ENCODE measurements around the gene MTNR1B.

DNA sequence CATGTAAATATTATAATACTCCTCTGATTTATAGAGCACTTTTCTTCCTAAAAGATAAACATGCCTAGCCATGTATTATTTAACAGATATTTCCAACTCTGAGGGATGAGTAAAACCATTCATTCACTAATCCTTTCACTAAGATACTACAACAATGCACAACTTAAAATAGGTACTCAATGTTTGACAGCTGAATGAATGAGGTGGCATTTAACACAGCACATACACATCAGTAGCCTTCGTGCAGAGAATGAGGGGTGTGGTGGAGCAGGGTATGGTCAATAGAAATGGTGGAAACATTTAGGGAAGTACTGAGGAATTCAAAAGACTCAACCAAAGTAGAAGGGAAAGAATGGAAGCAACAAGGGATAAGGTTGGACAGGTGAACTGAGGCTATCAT is 46.7 kb upstream of the MTNR1B start:
- TF ChIP-seq EP300 (IDR thresholded peaks at IDR 0.05; ENCODE audit: borderline replicate concordance in 1 of 2, control insufficient read depth in 1 of 2, low read depth in 2 of 2, low read length in 2 of 2) (no peak), NRF1 (conservative IDR thresholded peaks at IDR 0.05; ENCODE audit: low read depth, low read length) (no peak), YY1 (IDR thresholded peaks at IDR 0.05; ENCODE audit: low read depth, low read length) (no peak), MXI1 (IDR thresholded peaks at IDR 0.05; ENCODE audit: low read depth, low read length) (no peak)
- TF ChIP-seq, protein P1, sequence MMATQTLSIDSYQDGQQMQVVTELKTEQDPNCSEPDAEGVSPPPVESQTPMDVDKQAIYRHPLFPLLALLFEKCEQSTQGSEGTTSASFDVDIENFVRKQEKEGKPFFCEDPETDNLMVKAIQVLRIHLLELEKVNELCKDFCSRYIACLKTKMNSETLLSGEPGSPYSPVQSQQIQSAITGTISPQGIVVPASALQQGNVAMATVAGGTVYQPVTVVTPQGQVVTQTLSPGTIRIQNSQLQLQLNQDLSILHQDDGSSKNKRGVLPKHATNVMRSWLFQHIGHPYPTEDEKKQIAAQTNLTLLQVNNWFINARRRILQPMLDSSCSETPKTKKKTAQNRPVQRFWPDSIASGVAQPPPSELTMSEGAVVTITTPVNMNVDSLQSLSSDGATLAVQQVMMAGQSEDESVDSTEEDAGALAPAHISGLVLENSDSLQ (IDR thresholded peaks at IDR 0.05): no peak
